ENCODE results near the gene TRPM2.

DNA sequence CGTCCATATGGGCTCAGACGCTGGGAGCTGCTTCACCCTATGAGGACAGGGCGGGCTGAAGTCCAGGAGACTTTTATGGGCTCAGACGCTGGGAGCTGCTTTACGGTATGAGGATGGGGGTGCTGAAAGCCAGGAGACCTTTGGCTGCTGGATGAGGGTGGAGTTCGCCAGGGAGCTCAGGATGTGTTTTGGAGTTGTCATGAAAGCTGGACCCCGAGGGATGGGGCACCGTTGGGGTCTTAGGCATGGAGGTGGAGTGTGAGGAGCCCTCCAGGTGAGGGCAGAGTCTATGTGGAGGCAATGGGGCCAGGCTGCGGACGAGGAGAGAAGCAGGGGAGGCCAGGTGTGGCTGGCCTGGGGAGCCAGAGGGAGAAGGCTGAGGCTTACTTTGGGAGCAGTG is 27.5 kb downstream of the TRPM2 start:
- TF ChIP-seq POLR2A (IDR thresholded peaks at IDR 0.05; ENCODE audit: low read depth, low read length) (no peak), JUN (IDR thresholded peaks at IDR 0.05; ENCODE audit: borderline replicate concordance, insufficient read depth, insufficient read length, low read depth) (no peak), POLR2AphosphoS5 (IDR thresholded peaks at IDR 0.05; ENCODE audit: insufficient read depth, low read depth, low read length) (no peak), MYC (IDR thresholded peaks at IDR 0.05; ENCODE audit: low read depth, low read length) (no peak), EZH2 (IDR thresholded peaks at IDR 0.05; ENCODE audit: borderline replicate concordance, low read depth, low read length, severe bottlenecking) (no peak)
- TF ChIP-seq, protein P1, sequence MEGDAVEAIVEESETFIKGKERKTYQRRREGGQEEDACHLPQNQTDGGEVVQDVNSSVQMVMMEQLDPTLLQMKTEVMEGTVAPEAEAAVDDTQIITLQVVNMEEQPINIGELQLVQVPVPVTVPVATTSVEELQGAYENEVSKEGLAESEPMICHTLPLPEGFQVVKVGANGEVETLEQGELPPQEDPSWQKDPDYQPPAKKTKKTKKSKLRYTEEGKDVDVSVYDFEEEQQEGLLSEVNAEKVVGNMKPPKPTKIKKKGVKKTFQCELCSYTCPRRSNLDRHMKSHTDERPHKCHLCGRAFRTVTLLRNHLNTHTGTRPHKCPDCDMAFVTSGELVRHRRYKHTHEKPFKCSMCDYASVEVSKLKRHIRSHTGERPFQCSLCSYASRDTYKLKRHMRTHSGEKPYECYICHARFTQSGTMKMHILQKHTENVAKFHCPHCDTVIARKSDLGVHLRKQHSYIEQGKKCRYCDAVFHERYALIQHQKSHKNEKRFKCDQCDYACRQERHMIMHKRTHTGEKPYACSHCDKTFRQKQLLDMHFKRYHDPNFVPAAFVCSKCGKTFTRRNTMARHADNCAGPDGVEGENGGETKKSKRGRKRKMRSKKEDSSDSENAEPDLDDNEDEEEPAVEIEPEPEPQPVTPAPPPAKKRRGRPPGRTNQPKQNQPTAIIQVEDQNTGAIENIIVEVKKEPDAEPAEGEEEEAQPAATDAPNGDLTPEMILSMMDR (IDR thresholded peaks at IDR 0.05; ENCODE audit: extremely low read depth in 1 of 2, insufficient read depth in 1 of 2, low read depth in 1 of 2, low read length in 2 of 2) = no peak
- TF ChIP-seq, protein P2, sequence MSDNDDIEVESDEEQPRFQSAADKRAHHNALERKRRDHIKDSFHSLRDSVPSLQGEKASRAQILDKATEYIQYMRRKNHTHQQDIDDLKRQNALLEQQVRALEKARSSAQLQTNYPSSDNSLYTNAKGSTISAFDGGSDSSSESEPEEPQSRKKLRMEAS (IDR thresholded peaks at IDR 0.05; ENCODE audit: insufficient read depth, insufficient read length) = no peak

Measured in endothelial cell of umbilical vein (primary cell).